Neural crest cell (in vitro differentiated cells): ENCODE measurements around the gene RPL15. TPM values are rescaled to one million over a fixed set of nuclear protein-coding genes. Genes with fewer than 3 reads are reported as not detected.

Source experiments
- DNase-seq: peaks from one replicate; pipeline ENCODE4 v3.0.0; 2021; ENCODE audit warnings: low read depth, mixed read lengths, low spot score
- H3K27ac Mint-ChIP-seq: one replicate; pipeline ENCODE4 v1.8.0; 2021; ENCODE audit warnings: mild to moderate bottlenecking, mixed read lengths; ENCODE audit not compliant: unreplicated experiment
- H3K27me3 Mint-ChIP-seq: 2 replicates; pipeline ENCODE4 v1.8.0; 2021; ENCODE audit warnings: low read depth, mild to moderate bottlenecking, mixed read lengths
- H3K36me3 Mint-ChIP-seq: 2 replicates; pipeline ENCODE4 v1.8.0; 2021; ENCODE audit warnings: low read depth, mild to moderate bottlenecking, mixed read lengths
- H3K4me1 Mint-ChIP-seq: 2 replicates; pipeline ENCODE4 v1.8.0; 2021; ENCODE audit warnings: mixed read lengths
- H3K4me3 Mint-ChIP-seq: one replicate; pipeline ENCODE4 v1.8.0; 2021; ENCODE audit warnings: mild to moderate bottlenecking, mixed read lengths
- H3K9me3 Mint-ChIP-seq: 2 replicates; pipeline ENCODE4 v1.8.0; 2021; ENCODE audit warnings: mixed read lengths
- CTCF ChIP-seq: fragments of 200-600 bp; sonication (generic); conservative IDR thresholded peaks from 2 replicates; pipeline ENCODE4 v1.5.0; 2021; ENCODE audit warnings: antibody characterized with exemption, mild to moderate bottlenecking
- total RNA-seq: library from RNA; stranded (reverse); gene quantifications from 2 replicates; pipeline ENCODE4 v1.2.1, GENCODE V29; 2021

Gene RPL15
- total RNA-seq, 1 donor from 2014 or later, result 2,019 TPM

- TF ChIP-seq CTCF, result no peak
- Mint-ChIP-seq H3K27me3 (no peaks in the 10 kb centered on the region), H3K4me1 (peaks cover 3% of the 10 kb centered on the region), H3K27ac (no peak overlapping the region), H3K9me3 (no peaks in the 10 kb centered on the region), H3K4me3 (no peak overlapping the region), H3K36me3 (peaks cover 5% of the 10 kb centered on the region)
- no peak for DNase-seq
Observed at GRCh38 chr3:23959135-23959900, 42.4 kb downstream of the RPL15 start.

DNA sequence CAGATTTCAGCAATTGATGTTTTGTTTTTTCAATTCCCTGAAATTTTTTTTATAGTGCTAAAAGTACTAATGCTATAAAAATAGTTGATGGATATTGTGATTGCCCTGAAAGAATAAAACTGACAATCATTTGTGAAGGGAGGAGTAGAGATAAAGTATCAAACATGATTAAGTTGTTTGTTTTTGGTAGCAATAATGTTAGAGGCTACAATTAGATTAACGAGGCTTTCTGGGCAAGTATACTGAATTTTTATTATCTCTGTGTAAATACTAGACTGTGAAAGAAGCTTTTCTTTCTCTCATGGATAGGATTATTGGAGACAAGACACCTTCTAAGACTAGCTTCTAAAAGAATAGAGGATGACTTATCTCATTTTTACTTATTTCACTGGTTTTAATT lies 43.7 kb downstream of the RPL15 start:
- Mint-ChIP-seq H3K36me3 (peaks cover 5% of the 10 kb centered on the region), H3K4me1 (peaks cover 3% of the 10 kb centered on the region), H3K4me3 (no peak overlapping the region), H3K27ac (no peak overlapping the region), H3K27me3 (no peaks in the 10 kb centered on the region), H3K9me3 (no peaks in the 10 kb centered on the region)
- TF ChIP-seq CTCF, result no peak
- DNase-seq, result no peak

- no peak overlapping the region for H3K27ac Mint-ChIP-seq
- peaks cover 5% of the 10 kb centered on the region for H3K36me3 Mint-ChIP-seq
- no peaks in the 10 kb centered on the region for H3K9me3 Mint-ChIP-seq
Observed at GRCh38 chr3:23961066-23961465, 44.1 kb downstream of the RPL15 start.

DNA sequence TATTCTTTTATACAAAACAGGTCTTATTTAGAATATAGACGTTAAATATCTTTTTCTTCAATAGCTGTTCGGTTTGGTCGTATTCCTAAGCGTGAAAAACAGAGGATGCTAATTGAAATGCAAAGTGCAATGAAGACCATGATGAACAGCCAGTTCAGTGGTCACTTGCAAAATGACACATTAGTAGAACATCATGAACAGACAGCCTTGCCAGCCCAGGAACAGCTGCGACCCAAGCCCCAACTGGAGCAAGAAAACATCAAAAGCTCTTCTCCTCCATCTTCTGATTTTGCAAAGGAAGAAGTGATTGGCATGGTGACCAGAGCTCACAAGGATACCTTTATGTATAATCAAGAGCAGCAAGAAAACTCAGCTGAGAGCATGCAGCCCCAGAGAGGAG lies 45.0 kb downstream of the RPL15 start:
- no peak for DNase-seq
- H3K9me3 Mint-ChIP-seq, result no peaks in the 10 kb centered on the region
- H3K27me3 Mint-ChIP-seq, result no peaks in the 10 kb centered on the region
- H3K4me1 Mint-ChIP-seq, result peaks cover 3% of the 10 kb centered on the region
- peak overlapping the region; percentile 5 for H3K27ac Mint-ChIP-seq
- no peak overlapping the region for H3K4me3 Mint-ChIP-seq
- peaks cover 5% of the 10 kb centered on the region for H3K36me3 Mint-ChIP-seq
- no peak for TF ChIP-seq CTCF

More at GRCh38 chr3:23961066-23961465, 44.1 kb downstream of the RPL15 start:
- H3K4me3 Mint-ChIP-seq, result no peak overlapping the region
- TF ChIP-seq CTCF, result no peak
- peaks cover 3% of the 10 kb centered on the region for H3K4me1 Mint-ChIP-seq
- no peak for DNase-seq
- no peaks in the 10 kb centered on the region for H3K27me3 Mint-ChIP-seq

GRCh38 chr3:23964537-23965235 lies 47.8 kb downstream of the RPL15 start:
- Mint-ChIP-seq H3K4me3 (no peak overlapping the region), H3K36me3 (peaks cover 8% of the 10 kb centered on the region), H3K4me1 (no peaks in the 10 kb centered on the region), H3K9me3 (no peaks in the 10 kb centered on the region), H3K27me3 (no peaks in the 10 kb centered on the region), H3K27ac (no peak overlapping the region)
- DNase-seq, result no peak
- TF ChIP-seq CTCF, result no peak
